NCI-H510A treated with DMSO at 0.1 percent for 48 hours (cell line): ENCODE measurements around the gene IFNAR1.

ENCODE experiments used
- DNase-seq: peaks from one replicate; lab custom pipeline; 2025; lab: John Stamatoyannopoulos, UW

The IFNAR1 gene

DNA sequence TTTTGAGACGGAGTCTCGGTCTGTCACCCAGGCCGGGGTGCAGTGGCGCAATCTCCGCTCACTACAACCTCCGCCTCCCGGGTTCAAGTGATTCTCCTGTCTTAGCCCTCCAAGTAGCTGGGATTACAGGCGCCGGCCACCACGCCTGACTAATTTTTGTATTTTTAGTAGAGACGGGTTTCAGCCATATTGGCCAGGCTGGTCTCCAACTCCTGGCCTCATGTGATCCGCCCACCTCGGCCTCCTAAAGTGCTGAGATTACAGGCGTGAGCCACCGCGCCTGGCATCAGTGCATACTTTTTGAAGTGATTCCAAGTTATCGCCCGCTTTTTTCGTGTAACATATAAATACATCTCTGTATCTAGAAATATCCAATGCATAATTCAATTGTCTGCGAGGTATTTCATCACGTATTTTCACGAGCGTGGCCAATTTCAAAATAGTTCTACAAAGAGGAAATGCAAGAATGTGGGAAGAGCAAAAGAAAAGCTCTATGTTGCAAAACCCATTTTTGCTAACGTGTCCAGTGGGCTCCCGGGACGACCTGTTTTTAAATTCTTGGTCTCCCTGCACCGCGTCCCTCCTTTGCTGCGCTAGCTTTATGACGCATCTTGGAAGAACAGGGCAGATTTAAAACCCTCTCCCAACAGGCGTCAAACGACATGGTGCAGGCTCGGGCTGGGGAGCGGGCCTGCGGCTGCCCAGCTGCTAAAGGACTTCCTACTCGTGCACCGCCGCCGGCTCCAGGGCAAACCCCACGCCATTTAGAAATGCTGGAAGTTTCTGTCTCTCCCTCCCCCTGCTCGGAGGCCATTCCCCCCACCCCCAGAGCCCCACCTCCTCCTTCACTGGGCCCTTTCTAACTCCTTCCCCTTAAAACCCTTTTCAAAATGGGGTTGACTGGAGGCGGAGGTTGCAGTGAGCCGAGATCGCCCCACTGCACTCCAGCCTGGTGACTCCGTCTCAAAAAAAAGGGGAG is 77.5 kb downstream of the IFNAR1 start:
- peak; percentile 23 for DNase-seq

- peak; percentile 25 for DNase-seq
Observed at GRCh38 chr21:33403128-33403785, 78.5 kb downstream of the IFNAR1 start, which contains the start of gene IFNGR2. Gene IFNGR2, plus strand, starts transcription at chr21:33403413. Its CDS starts 131 bp downstream, at chr21:33403544.

DNA sequence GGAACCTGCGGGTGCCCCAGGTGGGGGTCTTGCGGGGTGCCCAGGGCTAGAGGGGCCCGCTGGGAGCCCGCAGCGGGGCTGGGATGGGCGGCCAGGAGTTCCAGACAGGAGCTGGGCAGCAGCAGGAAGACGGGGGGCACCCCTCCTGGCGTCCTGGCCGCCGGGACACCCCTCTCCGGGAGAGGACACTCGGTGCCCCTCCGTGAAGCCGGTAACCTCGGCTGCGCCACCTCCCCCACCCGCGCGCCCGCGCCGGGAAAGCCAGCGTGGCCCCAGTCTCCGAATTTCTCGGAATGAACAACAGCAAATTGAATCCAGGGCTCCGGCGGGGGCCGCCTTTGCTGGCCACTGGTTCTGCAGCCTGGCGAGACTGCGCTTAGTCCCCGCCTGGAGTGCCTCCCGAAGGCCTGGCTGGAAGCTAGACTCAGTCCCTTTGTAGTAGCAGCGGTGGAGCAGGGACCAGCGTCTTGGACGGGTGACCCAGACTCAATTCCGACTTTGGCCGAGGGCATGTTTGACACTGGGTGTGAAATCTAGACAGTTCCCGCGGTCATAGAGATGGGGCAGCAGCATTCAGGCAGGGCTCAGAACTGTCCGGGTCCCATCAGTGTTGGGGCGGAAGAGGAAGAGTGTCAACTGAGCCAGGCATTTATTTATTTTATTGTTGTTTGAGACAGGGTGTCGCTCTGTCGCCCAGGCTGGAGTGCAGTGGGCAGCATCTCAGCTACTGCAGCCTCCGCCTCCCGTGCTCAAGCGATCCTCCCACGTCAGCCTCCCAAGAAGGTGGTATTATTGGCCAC is 79.2 kb downstream of the IFNAR1 start:
- DNase-seq: peak; percentile 55

DNA sequence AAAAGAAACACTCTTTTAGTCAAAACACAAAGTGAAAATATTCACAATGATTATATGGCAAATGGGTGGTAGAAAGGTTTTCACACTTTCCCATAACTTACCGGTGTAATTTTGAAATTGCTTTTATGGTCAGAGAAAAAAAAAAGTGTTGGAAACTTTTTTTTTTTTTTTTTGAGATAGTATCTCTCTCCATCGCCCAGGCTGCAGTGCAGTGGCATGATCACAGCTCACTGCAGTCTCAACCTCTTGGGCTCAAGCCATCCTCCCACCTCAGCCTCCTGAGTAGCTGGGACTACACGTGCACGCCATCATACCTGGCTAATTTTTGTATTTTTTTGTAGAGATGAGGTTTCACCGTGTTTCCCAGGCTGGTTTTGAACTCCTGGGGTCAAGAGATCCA is 81.7 kb downstream of the IFNAR1 start:
- no peak for DNase-seq
